ENCODE results near the gene GPC3. TPM values are rescaled to one million over a fixed set of nuclear protein-coding genes. Genes with fewer than 3 reads are reported as not detected.

The GPC3 gene
- polyA plus RNA-seq, 2 of the 4 experiments (the other 2 are of a cell fraction): not detected

DNA sequence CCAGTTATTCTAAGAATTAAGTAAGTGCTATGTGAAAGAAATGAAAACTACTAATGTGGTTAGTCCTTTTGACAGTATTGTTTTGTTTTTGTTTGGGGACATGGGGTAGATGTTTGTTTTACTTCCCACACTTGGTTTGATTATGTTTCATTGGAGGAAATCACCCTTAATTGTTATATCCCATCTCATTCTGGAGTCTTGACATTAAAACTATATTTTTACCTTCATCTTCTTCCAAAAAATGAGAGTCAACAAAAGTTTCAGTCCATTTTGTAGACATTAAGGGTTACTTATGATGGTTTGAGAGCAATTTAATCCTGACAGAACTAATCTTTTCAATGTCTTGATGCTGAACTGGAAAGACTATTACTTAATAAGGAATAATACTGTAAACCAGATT, 108.7 kb downstream of the GPC3 start:
- Histone ChIP-seq H3K4me2 (no peak overlapping the region), H3K9me3 (no peaks in the 10 kb centered on the region), H3K27ac (no peak overlapping the region), H3K4me3 (no peak overlapping the region), H3K4me1 (no peaks in the 10 kb centered on the region)
- ATAC-seq (no peak), FAIRE-seq (peak; percentile 96), DNase-seq (ENCODE audit: low read depth in 1 of 2, low spot score in 1 of 2) (no peak)
- no peak for TF ChIP-seq CBX8 (IDR thresholded peaks at IDR 0.05)
- TF ChIP-seq JUNB (IDR thresholded peaks at IDR 0.05): no peak
- no peak for TF ChIP-seq SREBF2 (IDR thresholded peaks at IDR 0.05)
- TF ChIP-seq ZC3H11A (IDR thresholded peaks at IDR 0.05): no peak
- no peak for TF ChIP-seq CEBPB (IDR thresholded peaks at IDR 0.05)
- no peak for TF ChIP-seq PHF8 (IDR thresholded peaks at IDR 0.05; ENCODE audit: borderline replicate concordance, low read depth)
- TF ChIP-seq HDAC2 (IDR thresholded peaks at IDR 0.05): no peak
- no peak for TF ChIP-seq NR3C1 (IDR thresholded peaks at IDR 0.05)
- TF ChIP-seq, protein P1, sequence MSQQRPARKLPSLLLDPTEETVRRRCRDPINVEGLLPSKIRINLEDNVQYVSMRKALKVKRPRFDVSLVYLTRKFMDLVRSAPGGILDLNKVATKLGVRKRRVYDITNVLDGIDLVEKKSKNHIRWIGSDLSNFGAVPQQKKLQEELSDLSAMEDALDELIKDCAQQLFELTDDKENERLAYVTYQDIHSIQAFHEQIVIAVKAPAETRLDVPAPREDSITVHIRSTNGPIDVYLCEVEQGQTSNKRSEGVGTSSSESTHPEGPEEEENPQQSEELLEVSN (IDR thresholded peaks at IDR 0.05; ENCODE audit: borderline replicate concordance, low read depth): no peak
- TF ChIP-seq HOXB13 (CRISPR knock-in tag; IDR thresholded peaks at IDR 0.05; ENCODE audit: low read depth): no peak
- TF ChIP-seq MAFK (IDR thresholded peaks at IDR 0.05; ENCODE audit: partially characterized antibody): no peak
- TF ChIP-seq, protein P2, sequence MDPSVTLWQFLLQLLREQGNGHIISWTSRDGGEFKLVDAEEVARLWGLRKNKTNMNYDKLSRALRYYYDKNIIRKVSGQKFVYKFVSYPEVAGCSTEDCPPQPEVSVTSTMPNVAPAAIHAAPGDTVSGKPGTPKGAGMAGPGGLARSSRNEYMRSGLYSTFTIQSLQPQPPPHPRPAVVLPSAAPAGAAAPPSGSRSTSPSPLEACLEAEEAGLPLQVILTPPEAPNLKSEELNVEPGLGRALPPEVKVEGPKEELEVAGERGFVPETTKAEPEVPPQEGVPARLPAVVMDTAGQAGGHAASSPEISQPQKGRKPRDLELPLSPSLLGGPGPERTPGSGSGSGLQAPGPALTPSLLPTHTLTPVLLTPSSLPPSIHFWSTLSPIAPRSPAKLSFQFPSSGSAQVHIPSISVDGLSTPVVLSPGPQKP (IDR thresholded peaks at IDR 0.05; ENCODE audit: low read depth, low read length): no peak
- no peak for TF ChIP-seq POLR2AphosphoS2 (conservative IDR thresholded peaks at IDR 0.05; ENCODE audit: low read length)
- no peak for TF ChIP-seq NFE2L2 (conservative IDR thresholded peaks at IDR 0.05; ENCODE audit: low read length)
- TF ChIP-seq, protein P3, sequence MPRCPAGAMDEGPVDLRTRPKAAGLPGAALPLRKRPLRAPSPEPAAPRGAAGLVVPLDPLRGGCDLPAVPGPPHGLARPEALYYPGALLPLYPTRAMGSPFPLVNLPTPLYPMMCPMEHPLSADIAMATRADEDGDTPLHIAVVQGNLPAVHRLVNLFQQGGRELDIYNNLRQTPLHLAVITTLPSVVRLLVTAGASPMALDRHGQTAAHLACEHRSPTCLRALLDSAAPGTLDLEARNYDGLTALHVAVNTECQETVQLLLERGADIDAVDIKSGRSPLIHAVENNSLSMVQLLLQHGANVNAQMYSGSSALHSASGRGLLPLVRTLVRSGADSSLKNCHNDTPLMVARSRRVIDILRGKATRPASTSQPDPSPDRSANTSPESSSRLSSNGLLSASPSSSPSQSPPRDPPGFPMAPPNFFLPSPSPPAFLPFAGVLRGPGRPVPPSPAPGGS (IDR thresholded peaks at IDR 0.05): no peak
- TF ChIP-seq SMC3 (IDR thresholded peaks at IDR 0.05): no peak
- no peak for TF ChIP-seq RCOR1 (IDR thresholded peaks at IDR 0.05; ENCODE audit: low read depth, low read length)
- TF ChIP-seq MYC (IDR thresholded peaks at IDR 0.05; ENCODE audit: borderline replicate concordance, low read length): no peak
- TF ChIP-seq ZFP36 (IDR thresholded peaks at IDR 0.05; ENCODE audit: borderline replicate concordance, partially characterized antibody): no peak
- no peak for TF ChIP-seq NPAS2 (CRISPR knock-in tag; IDR thresholded peaks at IDR 0.05; ENCODE audit: borderline replicate concordance)
- ChIA-PET CTCF (no interaction called here), POLR2A (no interaction called here)

DNA sequence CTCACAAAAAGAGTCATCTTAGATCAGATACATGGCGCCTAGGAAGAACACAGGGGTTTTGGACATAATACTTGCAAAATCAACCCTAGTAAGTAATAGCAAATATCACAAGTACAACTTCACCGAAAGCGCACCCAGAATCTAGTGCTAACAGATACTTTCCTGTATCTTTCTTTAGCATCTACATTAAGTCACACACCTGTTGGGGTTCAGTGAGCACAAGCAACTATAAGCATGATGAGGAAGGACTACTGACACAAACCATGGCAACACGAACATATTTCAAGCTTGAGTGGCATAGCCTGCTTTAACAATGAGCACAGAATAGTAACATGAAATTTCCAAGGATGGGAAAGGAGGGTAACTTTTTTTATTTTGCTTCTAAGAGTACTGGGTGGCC, 116.1 kb downstream of the GPC3 start:
- H3K9me3 ChIP-seq: no peaks in the 10 kb centered on the region
- no peak for FAIRE-seq
- no peak for ATAC-seq
- no peak for DNase-seq (ENCODE audit: low read depth in 1 of 2, low spot score in 1 of 2)
- WGBS (ENCODE audit: missing lambda C conversion rate): 49% methylated on average over 4 of the region's 4 CpGs
- ChIA-PET POLR2A (no interaction called here), CTCF (no interaction called here)
- H3K4me1 ChIP-seq: no peaks in the 10 kb centered on the region
- no peak for TF ChIP-seq TFCP2L1 (CRISPR knock-in tag; IDR thresholded peaks at IDR 0.05)
- no peak for TF ChIP-seq ZFP36 (IDR thresholded peaks at IDR 0.05; ENCODE audit: borderline replicate concordance, partially characterized antibody)
- TF ChIP-seq HEYL (CRISPR knock-in tag; IDR thresholded peaks at IDR 0.05): no peak
- TF ChIP-seq, protein P4, sequence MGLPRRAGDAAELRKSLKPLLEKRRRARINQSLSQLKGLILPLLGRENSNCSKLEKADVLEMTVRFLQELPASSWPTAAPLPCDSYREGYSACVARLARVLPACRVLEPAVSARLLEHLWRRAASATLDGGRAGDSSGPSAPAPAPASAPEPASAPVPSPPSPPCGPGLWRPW (IDR thresholded peaks at IDR 0.05): no peak
- TF ChIP-seq, protein P5, sequence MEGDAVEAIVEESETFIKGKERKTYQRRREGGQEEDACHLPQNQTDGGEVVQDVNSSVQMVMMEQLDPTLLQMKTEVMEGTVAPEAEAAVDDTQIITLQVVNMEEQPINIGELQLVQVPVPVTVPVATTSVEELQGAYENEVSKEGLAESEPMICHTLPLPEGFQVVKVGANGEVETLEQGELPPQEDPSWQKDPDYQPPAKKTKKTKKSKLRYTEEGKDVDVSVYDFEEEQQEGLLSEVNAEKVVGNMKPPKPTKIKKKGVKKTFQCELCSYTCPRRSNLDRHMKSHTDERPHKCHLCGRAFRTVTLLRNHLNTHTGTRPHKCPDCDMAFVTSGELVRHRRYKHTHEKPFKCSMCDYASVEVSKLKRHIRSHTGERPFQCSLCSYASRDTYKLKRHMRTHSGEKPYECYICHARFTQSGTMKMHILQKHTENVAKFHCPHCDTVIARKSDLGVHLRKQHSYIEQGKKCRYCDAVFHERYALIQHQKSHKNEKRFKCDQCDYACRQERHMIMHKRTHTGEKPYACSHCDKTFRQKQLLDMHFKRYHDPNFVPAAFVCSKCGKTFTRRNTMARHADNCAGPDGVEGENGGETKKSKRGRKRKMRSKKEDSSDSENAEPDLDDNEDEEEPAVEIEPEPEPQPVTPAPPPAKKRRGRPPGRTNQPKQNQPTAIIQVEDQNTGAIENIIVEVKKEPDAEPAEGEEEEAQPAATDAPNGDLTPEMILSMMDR (IDR thresholded peaks at IDR 0.05): no peak
- no peak for TF ChIP-seq GATA3 (IDR thresholded peaks at IDR 0.05; ENCODE audit: borderline replicate concordance)
- TF ChIP-seq SMC3 (IDR thresholded peaks at IDR 0.05): no peak
- no peak for TF ChIP-seq NR3C1 (IDR thresholded peaks at IDR 0.05)
- no peak for TF ChIP-seq HOXA7 (CRISPR knock-in tag; IDR thresholded peaks at IDR 0.05)
- no peak for TF ChIP-seq CHD2 (IDR thresholded peaks at IDR 0.05; ENCODE audit: low read length, partially characterized antibody)
- no peak for TF ChIP-seq NFE2L2 (conservative IDR thresholded peaks at IDR 0.05; ENCODE audit: low read length)
- TF ChIP-seq KDM1A (IDR thresholded peaks at IDR 0.05; ENCODE audit: low read depth): no peak
- TF ChIP-seq RARB (CRISPR knock-in tag; IDR thresholded peaks at IDR 0.05): no peak
- TF ChIP-seq NPAS2 (CRISPR knock-in tag; IDR thresholded peaks at IDR 0.05; ENCODE audit: borderline replicate concordance): no peak
- no peak for TF ChIP-seq KDM5A (IDR thresholded peaks at IDR 0.05)
- TF ChIP-seq, protein P6, sequence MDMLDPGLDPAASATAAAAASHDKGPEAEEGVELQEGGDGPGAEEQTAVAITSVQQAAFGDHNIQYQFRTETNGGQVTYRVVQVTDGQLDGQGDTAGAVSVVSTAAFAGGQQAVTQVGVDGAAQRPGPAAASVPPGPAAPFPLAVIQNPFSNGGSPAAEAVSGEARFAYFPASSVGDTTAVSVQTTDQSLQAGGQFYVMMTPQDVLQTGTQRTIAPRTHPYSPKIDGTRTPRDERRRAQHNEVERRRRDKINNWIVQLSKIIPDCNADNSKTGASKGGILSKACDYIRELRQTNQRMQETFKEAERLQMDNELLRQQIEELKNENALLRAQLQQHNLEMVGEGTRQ (IDR thresholded peaks at IDR 0.05): no peak
- H3K27ac ChIP-seq: no peak overlapping the region
- no peak overlapping the region for H3K4me2 ChIP-seq
- no peak overlapping the region for H3K4me3 ChIP-seq
